ENCODE data around the gene DYRK3. TPM values are rescaled to one million over a fixed set of nuclear protein-coding genes. Genes with fewer than 3 reads are reported as not detected.
"Not testable (repeated sequence)": the region's sequence is repeated elsewhere in the genome, so short reads cannot be mapped to it uniquely, and the experiment has no call there.

Gene DYRK3
- polyA plus RNA-seq, 1 donor, result 4.3 TPM

GRCh38 chr1:206631085-206631509, 4.2 kb upstream of the DYRK3 start:
- DNase-seq, result peak; percentile 42 to 55
- Histone ChIP-seq H3K4me3 (ENCODE audit: low read length) (no peak overlapping the region), H3K9me3 (ENCODE audit: control insufficient read depth, low read depth, low read length) (no peaks in the 10 kb centered on the region), H3K27me3 (ENCODE audit: control insufficient read depth, insufficient read depth, low read length) (peaks cover 16% of the 10 kb centered on the region), H3K27ac (ENCODE audit: low read length) (no peak overlapping the region), H3K36me3 (ENCODE audit: control insufficient read depth, insufficient read depth, low read length) (no peaks in the 10 kb centered on the region), H3K4me1 (ENCODE audit: control insufficient read depth, insufficient read depth, low read length) (peaks cover 15% of the 10 kb centered on the region)
- no CpG with 5 or more reads among the region's 4 CpGs for WGBS (ENCODE audit: insufficient coverage, low lambda C conversion rate)

GRCh38 chr1:206633708-206634121, 1.6 kb upstream of the DYRK3 start:
- WGBS (ENCODE audit: insufficient coverage, low lambda C conversion rate), result 0% methylated on average over 2 of the region's 9 CpGs
- H3K4me3 ChIP-seq (ENCODE audit: low read length), result no peak overlapping the region
- no peaks in the 10 kb centered on the region for H3K9me3 ChIP-seq (ENCODE audit: control insufficient read depth, low read depth, low read length)
- H3K4me1 ChIP-seq (ENCODE audit: control insufficient read depth, insufficient read depth, low read length), result peaks cover 17% of the 10 kb centered on the region
- peak in 1 of 2 donors; percentile 24 for DNase-seq
- H3K27ac ChIP-seq (ENCODE audit: low read length), result no peak overlapping the region
- peaks cover 16% of the 10 kb centered on the region for H3K27me3 ChIP-seq (ENCODE audit: control insufficient read depth, insufficient read depth, low read length)
- H3K36me3 ChIP-seq (ENCODE audit: control insufficient read depth, insufficient read depth, low read length), result no peaks in the 10 kb centered on the region

GRCh38 chr1:206634365-206635079, 814 bp upstream of the DYRK3 start:
- peak; percentile 75 to 82 for DNase-seq
- H3K4me3 ChIP-seq (ENCODE audit: low read length), result peak overlapping the region; percentile 53
- H3K4me1 ChIP-seq (ENCODE audit: control insufficient read depth, insufficient read depth, low read length), result peaks cover 17% of the 10 kb centered on the region
- peaks cover 14% of the 10 kb centered on the region for H3K27me3 ChIP-seq (ENCODE audit: control insufficient read depth, insufficient read depth, low read length)
- WGBS (ENCODE audit: insufficient coverage, low lambda C conversion rate), result 4% methylated on average over 4 of the region's 26 CpGs
- no peaks in the 10 kb centered on the region for H3K9me3 ChIP-seq (ENCODE audit: control insufficient read depth, low read depth, low read length)
- peak overlapping the region; percentile 3 for H3K27ac ChIP-seq (ENCODE audit: low read length)
- no peaks in the 10 kb centered on the region for H3K36me3 ChIP-seq (ENCODE audit: control insufficient read depth, insufficient read depth, low read length)

GRCh38 chr1:206635978-206636345, 626 bp downstream of the DYRK3 start:
- H3K27ac ChIP-seq (ENCODE audit: low read length), result no peak overlapping the region
- no peaks in the 10 kb centered on the region for H3K9me3 ChIP-seq (ENCODE audit: control insufficient read depth, low read depth, low read length)
- H3K4me1 ChIP-seq (ENCODE audit: control insufficient read depth, insufficient read depth, low read length), result peaks cover 17% of the 10 kb centered on the region
- no peaks in the 10 kb centered on the region for H3K36me3 ChIP-seq (ENCODE audit: control insufficient read depth, insufficient read depth, low read length)
- WGBS (ENCODE audit: insufficient coverage, low lambda C conversion rate), result 8% methylated on average over 2 of the region's 14 CpGs
- peak overlapping the region; percentile 53 for H3K4me3 ChIP-seq (ENCODE audit: low read length)
- peak in 1 of 2 donors; percentile 22 for DNase-seq
- peaks cover 14% of the 10 kb centered on the region for H3K27me3 ChIP-seq (ENCODE audit: control insufficient read depth, insufficient read depth, low read length)

GRCh38 chr1:206636671-206637070, 1.3 kb downstream of the DYRK3 start:
- WGBS (ENCODE audit: insufficient coverage, low lambda C conversion rate), result 61% methylated on average over 2 of the region's 4 CpGs
- Histone ChIP-seq H3K27ac (ENCODE audit: low read length) (no peak overlapping the region), H3K4me1 (ENCODE audit: control insufficient read depth, insufficient read depth, low read length) (peaks cover 17% of the 10 kb centered on the region), H3K9me3 (ENCODE audit: control insufficient read depth, low read depth, low read length) (no peaks in the 10 kb centered on the region), H3K36me3 (ENCODE audit: control insufficient read depth, insufficient read depth, low read length) (no peaks in the 10 kb centered on the region), H3K27me3 (ENCODE audit: control insufficient read depth, insufficient read depth, low read length) (peaks cover 14% of the 10 kb centered on the region), H3K4me3 (ENCODE audit: low read length) (peak overlapping the region; percentile 53)
- no peak for DNase-seq

- H3K4me1 ChIP-seq (ENCODE audit: control insufficient read depth, insufficient read depth, low read length), result peaks cover 17% of the 10 kb centered on the region
- no peak overlapping the region for H3K27ac ChIP-seq (ENCODE audit: low read length)
- no peak for DNase-seq
- H3K4me3 ChIP-seq (ENCODE audit: low read length), result no peak overlapping the region
- H3K36me3 ChIP-seq (ENCODE audit: control insufficient read depth, insufficient read depth, low read length), result no peaks in the 10 kb centered on the region
- peaks cover 14% of the 10 kb centered on the region for H3K27me3 ChIP-seq (ENCODE audit: control insufficient read depth, insufficient read depth, low read length)
- no peaks in the 10 kb centered on the region for H3K9me3 ChIP-seq (ENCODE audit: control insufficient read depth, low read depth, low read length)
Measured at GRCh38 chr1:206637605-206638004, 2.3 kb downstream of the DYRK3 start.

GRCh38 chr1:206642074-206642473, 6.7 kb downstream of the DYRK3 start:
- not testable (repeated sequence) for H3K4me3 ChIP-seq (ENCODE audit: low read length); H3K9me3 ChIP-seq (ENCODE audit: control insufficient read depth, low read depth, low read length); H3K27ac ChIP-seq (ENCODE audit: low read length); H3K36me3 ChIP-seq (ENCODE audit: control insufficient read depth, insufficient read depth, low read length); DNase-seq; H3K4me1 ChIP-seq (ENCODE audit: control insufficient read depth, insufficient read depth, low read length); H3K27me3 ChIP-seq (ENCODE audit: control insufficient read depth, insufficient read depth, low read length)
- no CpG with 5 or more reads among the region's 2 CpGs for WGBS (ENCODE audit: insufficient coverage, low lambda C conversion rate)

GRCh38 chr1:206643118-206643698, 7.9 kb downstream of the DYRK3 start:
- H3K4me3 ChIP-seq (ENCODE audit: low read length), result no peak overlapping the region
- H3K36me3 ChIP-seq (ENCODE audit: control insufficient read depth, insufficient read depth, low read length), result peaks cover 4% of the 10 kb centered on the region
- H3K27ac ChIP-seq (ENCODE audit: low read length), result no peak overlapping the region
- no peaks in the 10 kb centered on the region for H3K4me1 ChIP-seq (ENCODE audit: control insufficient read depth, insufficient read depth, low read length)
- no peaks in the 10 kb centered on the region for H3K27me3 ChIP-seq (ENCODE audit: control insufficient read depth, insufficient read depth, low read length)
- no peak for DNase-seq
- no peaks in the 10 kb centered on the region for H3K9me3 ChIP-seq (ENCODE audit: control insufficient read depth, low read depth, low read length)
- WGBS (ENCODE audit: insufficient coverage, low lambda C conversion rate), result no CpG with 5 or more reads among the region's 3 CpGs

- H3K36me3 ChIP-seq (ENCODE audit: control insufficient read depth, insufficient read depth, low read length), result peaks cover 4% of the 10 kb centered on the region
- WGBS (ENCODE audit: insufficient coverage, low lambda C conversion rate), result no CpG with 5 or more reads among the region's 1 CpG
- H3K4me1 ChIP-seq (ENCODE audit: control insufficient read depth, insufficient read depth, low read length), result no peaks in the 10 kb centered on the region
- H3K27me3 ChIP-seq (ENCODE audit: control insufficient read depth, insufficient read depth, low read length), result no peaks in the 10 kb centered on the region
- H3K4me3 ChIP-seq (ENCODE audit: low read length), result no peak overlapping the region
- no peaks in the 10 kb centered on the region for H3K9me3 ChIP-seq (ENCODE audit: control insufficient read depth, low read depth, low read length)
- no peak for DNase-seq
- no peak overlapping the region for H3K27ac ChIP-seq (ENCODE audit: low read length)
Measured at GRCh38 chr1:206646504-206646903, 11.2 kb downstream of the DYRK3 start.

GRCh38 chr1:206647224-206647623, 11.9 kb downstream of the DYRK3 start:
- no peak overlapping the region for H3K27ac ChIP-seq (ENCODE audit: low read length)
- H3K4me1 ChIP-seq (ENCODE audit: control insufficient read depth, insufficient read depth, low read length), result no peaks in the 10 kb centered on the region
- no peaks in the 10 kb centered on the region for H3K9me3 ChIP-seq (ENCODE audit: control insufficient read depth, low read depth, low read length)
- H3K36me3 ChIP-seq (ENCODE audit: control insufficient read depth, insufficient read depth, low read length), result peaks cover 4% of the 10 kb centered on the region
- DNase-seq, result no peak
- no peaks in the 10 kb centered on the region for H3K27me3 ChIP-seq (ENCODE audit: control insufficient read depth, insufficient read depth, low read length)
- H3K4me3 ChIP-seq (ENCODE audit: low read length), result no peak overlapping the region
